Tongue (tissue), 2 donors: ENCODE data around the gene PNCK. TPM values are rescaled to one million over a fixed set of nuclear protein-coding genes. Genes with fewer than 3 reads are reported as not detected.
"Not testable (repeated sequence)": the region's sequence is repeated elsewhere in the genome, so short reads cannot be mapped to it uniquely, and the experiment has no call there.

Experiments used
- DNase-seq: peaks from one replicate; pipeline ENCODE4 v3.0.0-alpha.2; 2015
- total RNA-seq: library from RNA; depleted of rRNA; stranded (reverse); fragments of >200 nt; gene quantifications from one replicate; pipeline ENCODE4 v1.2.3, GENCODE V29; 2014

Gene PNCK
- total RNA-seq, 1 donor from 2014 or later = 0.92 TPM

GRCh38 chrX:153686711-153687110 lies 13.1 kb upstream of the PNCK start:
- DNase-seq = no peak

DNA sequence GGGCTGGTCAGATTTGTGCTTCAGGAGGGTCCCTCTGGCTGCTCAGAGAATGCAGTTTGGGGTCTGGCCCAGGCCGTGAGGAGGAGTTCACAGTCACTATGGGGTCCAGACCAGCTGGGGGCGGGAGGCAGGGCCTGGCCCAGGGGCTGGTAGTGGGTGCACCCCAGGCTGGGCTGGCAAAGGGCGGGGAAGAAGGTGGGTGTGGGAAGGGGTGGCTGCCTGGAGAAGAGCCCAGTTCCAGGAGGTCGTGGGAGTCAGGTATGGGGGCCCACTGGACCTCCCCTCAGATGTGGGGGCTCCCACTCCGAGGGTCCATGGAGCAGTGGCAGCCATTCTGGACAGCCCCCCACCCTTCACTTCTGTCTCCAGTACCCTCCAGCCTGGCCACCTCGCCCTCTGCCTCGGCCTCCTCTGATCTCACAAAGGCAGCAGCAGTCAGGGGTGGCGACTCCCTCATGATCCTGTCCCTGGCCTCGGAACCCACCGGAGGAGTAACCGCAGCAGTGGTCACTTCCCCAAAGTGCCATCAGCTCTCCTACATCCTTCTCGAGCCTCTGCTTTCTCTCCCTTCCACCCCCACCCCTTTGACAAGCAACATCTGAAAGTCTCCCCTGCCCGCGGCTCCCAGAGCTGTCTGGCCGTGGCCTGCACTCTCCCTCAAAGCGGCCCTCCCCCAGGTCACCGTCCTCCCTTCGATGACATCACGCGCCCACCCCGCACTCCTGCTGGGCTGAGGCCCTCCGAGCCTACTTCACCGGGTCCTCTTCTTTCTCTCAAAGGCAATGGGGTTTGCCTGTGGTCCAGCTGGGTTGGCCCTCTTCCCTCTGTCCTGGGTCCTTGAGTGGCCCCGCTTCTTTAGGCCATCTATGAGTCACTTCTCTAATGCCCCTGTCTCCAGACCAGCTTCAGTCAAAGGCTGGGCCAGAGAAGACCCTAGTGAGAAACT lies 12.4 kb upstream of the PNCK start:
- no peak for DNase-seq

GRCh38 chrX:153685156-153685536 lies 11.5 kb upstream of the PNCK start:
- DNase-seq = no peak

- no peak for DNase-seq
Measured at GRCh38 chrX:153684467-153685155, 11.0 kb upstream of the PNCK start.

DNA sequence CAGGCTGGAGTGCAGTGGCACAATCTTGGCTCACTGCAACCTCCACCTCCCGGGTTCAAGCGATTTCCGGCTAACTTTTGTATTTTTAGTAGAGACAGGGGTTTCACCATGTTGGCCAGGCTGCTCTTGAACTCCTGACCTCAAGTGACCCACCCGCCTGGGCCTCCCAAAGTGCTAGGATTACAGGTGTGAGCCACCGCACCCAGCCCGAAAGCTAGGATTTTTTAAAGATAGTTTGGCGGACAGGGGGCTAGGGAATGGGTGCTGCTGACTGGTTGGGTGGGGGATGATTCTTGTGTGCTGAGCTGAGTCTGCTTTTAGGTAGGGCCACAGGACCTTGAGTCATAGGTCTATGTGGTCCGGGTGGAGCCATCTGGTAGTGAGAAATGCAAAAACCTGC lies 9.9 kb upstream of the PNCK start:
- not testable (repeated sequence) for DNase-seq

DNA sequence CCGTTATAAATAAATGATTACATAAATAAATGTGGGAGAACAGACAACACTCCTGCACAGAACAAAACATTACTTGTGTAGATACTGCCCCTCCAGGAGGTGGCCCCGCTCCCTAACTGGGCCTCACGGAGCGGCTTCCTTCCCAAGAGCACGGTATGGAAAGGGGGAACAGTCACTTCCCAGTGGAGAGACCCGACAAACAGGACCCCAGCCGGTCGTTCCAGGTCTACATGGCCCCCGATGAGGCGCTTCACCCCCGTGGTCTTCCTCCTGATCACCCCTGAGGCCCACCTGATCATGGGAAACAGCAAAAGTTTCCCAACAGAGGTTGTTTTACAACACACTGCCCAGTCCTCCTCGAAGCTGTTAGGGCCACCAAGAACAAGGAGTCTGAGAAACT lies 7.6 kb upstream of the PNCK start:
- DNase-seq = no peak

GRCh38 chrX:153674219-153674851 lies 722 bp upstream of the PNCK start:
- no peak for DNase-seq

DNA sequence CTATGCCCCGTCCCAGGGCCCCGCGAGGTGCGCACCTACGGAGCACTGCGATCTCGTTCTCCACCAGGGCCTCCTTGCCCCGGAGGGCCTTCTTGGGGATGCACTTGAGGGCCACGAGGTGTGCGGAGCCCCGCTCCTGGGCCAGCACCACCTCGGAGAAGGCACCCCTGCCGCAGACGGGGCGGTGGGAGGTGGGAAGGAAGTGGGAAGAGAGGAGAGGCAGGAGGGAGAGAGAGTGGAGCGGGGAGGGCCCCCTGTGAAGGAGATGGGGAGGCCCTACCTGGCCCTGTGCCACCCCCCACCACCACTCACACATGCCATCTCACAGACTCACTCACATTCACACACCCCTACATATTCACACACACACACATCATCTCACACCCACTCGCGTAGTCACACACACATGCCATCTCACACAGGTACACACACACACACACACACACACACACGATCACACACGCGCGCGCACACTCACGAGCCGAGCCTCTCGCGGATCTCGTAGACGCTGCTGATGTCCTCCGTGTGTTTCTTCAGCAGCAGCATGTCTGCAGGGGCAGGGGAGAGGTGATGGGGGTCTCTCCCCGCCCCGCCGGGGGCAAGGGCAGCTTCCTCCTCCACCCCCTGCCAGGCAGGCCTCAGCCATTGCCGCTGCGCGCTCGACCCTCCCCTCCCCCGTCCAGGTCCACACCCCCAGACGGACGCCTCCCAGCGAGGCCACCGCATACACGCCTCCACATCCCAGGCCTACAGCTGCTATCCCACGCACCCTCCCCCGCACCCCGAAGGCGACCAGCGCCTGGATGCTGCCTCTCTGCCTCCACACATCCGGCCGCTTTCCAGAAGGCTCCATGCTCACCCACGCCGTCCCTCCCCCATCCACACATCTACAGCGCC lies 834 bp downstream of the PNCK start:
- no peak for DNase-seq

DNA sequence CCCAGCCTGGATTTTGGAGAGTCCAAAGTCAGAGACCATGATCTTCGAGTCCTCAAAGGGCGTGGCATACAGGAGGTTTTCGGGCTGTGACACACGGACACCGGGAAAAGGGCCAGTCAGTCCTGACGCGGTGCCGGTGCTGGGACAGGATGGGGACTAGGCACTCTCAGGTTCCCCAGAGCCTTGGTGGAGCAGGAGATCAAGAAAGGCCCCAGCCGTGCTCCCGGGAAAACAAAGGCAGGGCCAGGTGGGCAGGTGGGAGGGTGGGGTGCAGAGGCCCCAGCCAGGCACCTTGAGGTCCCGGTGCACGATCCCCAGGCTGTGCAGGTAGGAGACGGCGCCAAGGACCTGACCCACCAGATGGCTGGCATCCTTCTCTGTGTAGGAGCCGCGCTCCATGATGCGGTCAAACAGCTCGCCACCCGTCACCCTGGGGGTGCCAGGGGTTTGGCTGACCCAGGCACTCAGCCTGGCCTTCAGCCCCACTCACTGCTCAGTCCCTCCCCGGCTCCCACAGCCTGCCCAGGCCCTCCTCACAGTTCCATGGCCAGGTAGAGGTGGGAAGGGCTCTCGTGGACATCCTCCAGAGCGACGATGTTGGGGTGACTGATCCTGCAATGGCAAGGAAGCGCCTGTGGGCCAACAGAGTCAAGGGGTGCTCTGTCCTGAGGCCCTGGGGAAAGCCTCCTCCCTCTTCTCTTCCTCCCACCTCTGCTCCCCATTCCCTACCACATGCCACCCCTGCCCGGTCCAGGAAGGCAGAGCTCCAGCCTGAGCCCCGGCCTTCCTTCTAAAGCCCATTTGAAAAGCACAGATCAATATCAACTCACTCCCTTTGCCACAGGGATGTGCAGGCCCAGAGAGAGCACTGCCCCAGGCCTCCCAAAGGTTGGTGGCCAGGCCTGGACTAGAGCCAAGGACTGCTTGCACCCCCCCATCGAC lies 1.8 kb downstream of the PNCK start:
- no peak for DNase-seq

- DNase-seq = no peak
Measured at GRCh38 chrX:153670748-153671588, 2.6 kb downstream of the PNCK start.

DNA sequence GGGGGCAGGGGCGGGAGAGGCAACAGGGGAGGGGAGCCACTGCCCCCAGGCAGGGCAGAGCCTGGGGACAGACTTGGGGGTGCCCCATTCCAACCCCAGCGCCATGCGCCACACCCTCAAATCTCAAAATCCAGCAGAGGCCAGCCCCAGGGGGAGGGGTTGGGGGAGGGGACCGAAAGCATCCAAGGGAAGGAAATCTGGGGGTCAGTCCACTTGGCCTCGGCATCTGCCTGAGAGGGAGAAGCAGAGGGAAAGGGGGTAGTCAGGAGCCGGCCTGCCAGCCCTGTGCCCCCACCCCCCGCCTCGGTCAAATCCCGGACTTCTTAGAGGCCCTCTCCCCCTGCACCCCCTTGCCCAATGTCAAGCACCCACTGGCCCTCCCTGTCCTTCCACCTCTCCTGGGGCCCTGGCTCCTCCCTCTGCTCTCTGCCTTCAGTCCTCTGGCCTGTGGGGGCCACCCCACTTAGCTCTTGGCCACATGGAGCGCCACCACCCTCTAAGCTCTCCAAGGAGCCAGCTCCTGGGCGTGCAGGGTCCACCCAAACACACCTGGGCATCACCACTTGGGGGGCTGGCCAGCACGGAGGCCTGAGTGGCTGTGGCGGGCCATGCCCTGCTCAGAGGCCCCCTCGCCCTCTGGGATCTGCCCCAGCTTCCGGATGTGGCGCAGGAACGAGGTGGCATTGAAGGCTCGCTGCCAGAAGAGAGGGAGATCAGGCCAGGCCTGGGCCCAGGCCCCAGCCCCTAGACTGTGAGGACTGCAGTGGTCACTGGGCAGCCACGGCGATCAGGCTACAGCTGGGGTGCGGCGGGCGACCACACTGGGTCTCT lies 3.5 kb downstream of the PNCK start:
- DNase-seq = no peak

- DNase-seq = no peak
Measured at GRCh38 chrX:153669174-153669890, 4.3 kb downstream of the PNCK start.

DNA sequence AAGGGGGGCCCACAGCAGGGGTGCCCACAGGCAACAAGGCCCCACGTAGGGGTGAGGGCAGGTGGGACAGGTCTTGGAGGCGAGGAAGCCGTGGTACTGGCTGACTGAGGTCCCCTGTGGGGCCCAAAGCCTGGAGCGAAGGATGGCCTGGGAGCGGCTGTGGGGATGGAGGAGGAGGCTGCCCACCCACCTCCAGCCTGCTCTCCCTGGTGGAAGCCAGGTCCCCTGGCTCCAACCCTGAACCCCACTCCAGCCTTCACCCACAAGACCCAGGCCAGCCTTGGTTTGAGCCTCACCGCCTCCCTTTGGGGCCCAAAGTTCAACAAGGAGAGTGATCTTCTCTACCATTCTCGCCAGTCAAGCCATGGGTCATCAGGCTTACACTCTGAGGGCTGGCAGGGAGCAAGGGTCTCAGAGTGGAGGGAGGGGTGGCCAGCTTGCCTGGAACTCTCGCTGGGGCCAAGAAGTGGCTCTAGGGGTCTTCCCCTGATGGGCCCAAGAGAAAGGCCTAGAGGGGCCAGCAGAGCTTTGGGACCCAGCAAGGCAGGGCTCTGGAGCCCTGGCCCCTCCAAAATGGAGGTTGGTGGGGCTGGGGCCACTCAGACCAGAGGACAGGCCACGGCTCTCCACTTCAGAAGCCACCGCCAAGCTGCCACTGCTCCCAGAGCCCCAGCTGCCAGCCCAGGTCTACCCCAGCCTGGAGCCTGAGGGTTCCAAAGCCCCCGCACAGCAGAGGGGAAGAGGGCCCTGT lies 5.0 kb downstream of the PNCK start:
- DNase-seq = no peak

- DNase-seq = peak; percentile 94
Measured at GRCh38 chrX:153667956-153668396, 5.6 kb downstream of the PNCK start.

GRCh38 chrX:153667281-153667955 lies 6.2 kb downstream of the PNCK start:
- DNase-seq = no peak

DNA sequence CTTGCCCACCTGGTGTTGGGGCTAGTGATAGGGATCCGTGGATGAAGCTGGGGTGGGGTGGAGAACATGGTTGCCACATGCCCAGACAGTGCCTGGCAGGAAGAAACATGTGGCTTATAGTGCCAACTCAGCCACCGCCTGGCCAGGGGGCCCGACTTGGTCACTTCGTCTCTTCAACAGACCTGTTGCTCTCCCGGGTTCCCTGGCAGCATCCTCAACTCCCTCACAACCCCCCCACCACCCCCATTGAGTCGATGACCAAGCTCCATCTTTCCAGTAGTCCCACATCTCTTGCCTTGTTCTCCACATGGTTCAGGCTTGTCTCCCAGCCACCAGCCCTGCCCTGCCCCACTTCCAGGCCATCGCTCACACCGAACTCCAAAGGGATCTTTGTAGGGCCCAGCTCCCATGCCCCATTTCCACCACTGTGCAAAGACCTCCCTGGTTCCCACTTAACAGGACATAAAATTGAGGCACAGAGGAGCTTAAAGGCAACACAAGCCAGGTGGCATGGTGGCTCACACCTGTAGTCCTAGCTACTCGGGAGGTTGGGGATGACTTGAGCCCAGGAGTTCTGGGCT lies 7.8 kb downstream of the PNCK start:
- no peak for DNase-seq
